Measurements from ENCODE around the gene EFNA2. TPM values are rescaled to one million over a fixed set of nuclear protein-coding genes. Genes with fewer than 3 reads are reported as not detected.

Gene EFNA2
- total RNA-seq, 1 experiment from 2014 or later = 14.3 TPM

- no peaks in the 10 kb centered on the region for H3K27me3 ChIP-seq (ENCODE audit: insufficient read depth, low read length)
- H4K91ac ChIP-seq (ENCODE audit: insufficient read length, low read depth, low read length) = no peak overlapping the region
- H3K4me2 ChIP-seq (ENCODE audit: insufficient read depth, insufficient read length, low read length) = no peak overlapping the region
- H4K8ac ChIP-seq (replicated peaks; ENCODE audit: insufficient read length, low read depth, low read length) = no peak overlapping the region
- Mint-ChIP-seq H3K36me3 (ENCODE audit: insufficient read depth in 1 of 3, low read depth in 3 of 3) (no peaks in the 10 kb centered on the region), H3K27me3 (ENCODE audit: low read depth) (peaks cover 11% of the 10 kb centered on the region), H3K9me3 (no peaks in the 10 kb centered on the region; a peak in 1 of 5 replicates), H3K4me1 (peaks cover 0 to under 1% of the 10 kb centered on the region in 2 experiments; a peak in 2 of 4 replicates), H3K4me3 (peak overlapping the region in 1 of 2 experiments; percentile 18; a peak in 2 of 5 replicates), H3K27ac (no peak overlapping the region; a peak in 1 of 7 replicates)
- no peak overlapping the region for H2BK15ac ChIP-seq (ENCODE audit: low read depth, low read length)
- no peak overlapping the region for H3K18ac ChIP-seq (ENCODE audit: insufficient read length, low read depth, low read length)
- H3K9ac ChIP-seq (ENCODE audit: extremely low read depth, insufficient read length, low read length) = no peak overlapping the region
- no peaks in the 10 kb centered on the region for H3K4me1 ChIP-seq (ENCODE audit: insufficient read depth, low read length)
- H3K9me3 ChIP-seq (ENCODE audit: control insufficient read depth, low read depth, low read length) = no peaks in the 10 kb centered on the region
- no peak overlapping the region for H3K23ac ChIP-seq (ENCODE audit: insufficient read length, low read depth, low read length)
- H2BK12ac ChIP-seq (ENCODE audit: insufficient read length, low read depth, low read length) = no peak overlapping the region
- H3K79me2 ChIP-seq (ENCODE audit: insufficient read depth, low read length) = no peaks in the 10 kb centered on the region
- DNase-seq = no peak
- H2AFZ ChIP-seq (ENCODE audit: low read length) = no peak overlapping the region
- H2BK120ac ChIP-seq (ENCODE audit: low read depth, low read length, poor library complexity, severe bottlenecking) = no peak overlapping the region
- H3K56ac ChIP-seq (ENCODE audit: insufficient read length, low read depth, low read length) = no peak overlapping the region
- H4K20me1 ChIP-seq (ENCODE audit: control insufficient read depth, insufficient read depth, insufficient read length) = no peaks in the 10 kb centered on the region
- no peaks in the 10 kb centered on the region for H3K23me2 ChIP-seq (ENCODE audit: insufficient read length, low read depth, low read length, poor library complexity, severe bottlenecking)
- H2BK20ac ChIP-seq (ENCODE audit: low read depth, low read length, poor library complexity, severe bottlenecking) = no peak overlapping the region
- no peak overlapping the region for H3T11ph ChIP-seq (ENCODE audit: low read length)
- no peak overlapping the region for H4K5ac ChIP-seq (ENCODE audit: insufficient read length, low read depth, low read length)
- no peak overlapping the region for H3K27ac ChIP-seq (ENCODE audit: insufficient read length, low read depth, low read length)
- no peak overlapping the region for H2BK5ac ChIP-seq (ENCODE audit: insufficient read length, low read length)
- no peaks in the 10 kb centered on the region for H3K79me1 ChIP-seq (ENCODE audit: insufficient read depth, low read depth, low read length, poor library complexity, severe bottlenecking)
- TF ChIP-seq, protein P1, sequence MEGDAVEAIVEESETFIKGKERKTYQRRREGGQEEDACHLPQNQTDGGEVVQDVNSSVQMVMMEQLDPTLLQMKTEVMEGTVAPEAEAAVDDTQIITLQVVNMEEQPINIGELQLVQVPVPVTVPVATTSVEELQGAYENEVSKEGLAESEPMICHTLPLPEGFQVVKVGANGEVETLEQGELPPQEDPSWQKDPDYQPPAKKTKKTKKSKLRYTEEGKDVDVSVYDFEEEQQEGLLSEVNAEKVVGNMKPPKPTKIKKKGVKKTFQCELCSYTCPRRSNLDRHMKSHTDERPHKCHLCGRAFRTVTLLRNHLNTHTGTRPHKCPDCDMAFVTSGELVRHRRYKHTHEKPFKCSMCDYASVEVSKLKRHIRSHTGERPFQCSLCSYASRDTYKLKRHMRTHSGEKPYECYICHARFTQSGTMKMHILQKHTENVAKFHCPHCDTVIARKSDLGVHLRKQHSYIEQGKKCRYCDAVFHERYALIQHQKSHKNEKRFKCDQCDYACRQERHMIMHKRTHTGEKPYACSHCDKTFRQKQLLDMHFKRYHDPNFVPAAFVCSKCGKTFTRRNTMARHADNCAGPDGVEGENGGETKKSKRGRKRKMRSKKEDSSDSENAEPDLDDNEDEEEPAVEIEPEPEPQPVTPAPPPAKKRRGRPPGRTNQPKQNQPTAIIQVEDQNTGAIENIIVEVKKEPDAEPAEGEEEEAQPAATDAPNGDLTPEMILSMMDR (conservative IDR thresholded peaks at IDR 0.05) = no peak
- H2AK5ac ChIP-seq (ENCODE audit: insufficient read length, low read length) = no peak overlapping the region
- no peak overlapping the region; the same call in 1 of the 2 replicates for H3K14ac ChIP-seq (ENCODE audit: insufficient read depth, low read length)
- WGBS (ENCODE audit: extremely low coverage, insufficient read length, low lambda C conversion rate) = no CpG with 5 or more reads among the region's 16 CpGs
- no peak overlapping the region for H3K4ac ChIP-seq (ENCODE audit: low read depth, low read length)
These were observed 36.7 kb downstream of the EFNA2 start for GRCh38 chr19:1322198-1322981.
